ENCODE results near the gene OR2T8.

OR2T8 gene

DNA sequence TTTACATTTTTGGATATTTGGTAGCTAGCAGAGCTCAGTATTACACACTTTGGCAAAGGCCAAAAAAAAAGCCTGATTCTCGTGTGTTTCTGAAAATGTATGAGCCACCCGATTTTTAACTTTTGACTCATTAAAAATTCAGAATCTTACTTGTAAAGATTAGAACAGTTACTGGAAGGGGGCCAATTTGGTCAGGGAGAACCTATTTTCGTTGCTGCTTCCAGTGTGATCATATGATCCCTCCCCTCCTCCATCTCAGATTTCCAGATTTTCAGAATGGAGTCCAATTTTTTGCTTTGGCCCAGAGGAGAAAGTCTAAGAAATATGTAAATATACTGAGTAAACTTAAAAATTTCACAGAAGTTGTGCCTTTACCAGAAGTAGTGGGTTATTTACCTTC lies 41.7 kb downstream of the OR2T8 start:
- DNase-seq, result no peak

DNA sequence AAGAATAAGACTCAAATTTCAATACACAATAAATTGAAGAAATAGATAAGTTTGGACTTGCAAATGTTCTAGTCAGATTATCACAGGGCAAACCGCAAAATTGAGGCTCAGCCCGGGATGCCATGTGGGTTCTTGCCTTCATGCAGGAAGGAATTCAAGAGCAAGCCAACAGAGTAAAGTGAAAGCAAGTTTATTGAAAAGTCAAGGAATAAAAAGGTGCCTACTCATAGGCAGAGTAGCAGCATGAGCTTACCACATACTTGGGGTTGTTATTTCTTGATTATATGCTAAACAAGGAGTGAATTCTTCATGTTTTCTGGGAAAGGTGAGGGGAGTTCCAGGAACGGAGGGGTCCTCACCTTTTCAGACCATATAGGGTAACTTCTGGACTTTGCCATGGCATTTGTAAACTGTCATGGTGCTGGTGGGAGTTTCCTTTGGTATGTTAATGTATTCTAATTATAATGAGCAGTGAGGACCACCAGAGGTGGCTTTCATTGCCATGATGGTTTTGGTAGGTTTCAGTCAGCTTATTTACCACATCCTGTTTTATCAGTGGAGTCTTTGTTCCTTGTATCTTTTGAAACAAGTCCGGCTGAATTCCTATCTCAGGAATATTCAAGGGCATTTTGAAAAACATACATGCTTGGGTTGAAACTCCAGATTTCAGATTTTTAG lies 43.0 kb downstream of the OR2T8 start:
- DNase-seq, result no peak

DNA sequence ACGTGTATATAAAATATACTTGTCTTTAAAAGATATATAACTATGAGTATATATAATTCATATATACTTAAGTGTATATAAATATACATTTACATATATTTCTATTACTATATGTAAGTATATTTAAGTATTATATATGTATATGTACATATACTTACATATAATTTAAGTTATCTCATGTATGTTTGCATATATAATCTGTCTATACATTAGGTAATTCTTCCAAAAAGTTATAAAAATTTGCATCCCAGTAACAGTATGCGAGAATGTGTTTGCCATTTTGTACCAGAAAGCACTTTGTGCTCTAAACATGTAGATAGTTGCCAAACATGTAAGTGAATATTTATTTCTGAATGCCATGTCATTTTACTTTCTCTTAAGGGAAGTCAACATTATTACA lies 44.9 kb downstream of the OR2T8 start, which contains the start of gene OR2AK2:
Gene OR2AK2, plus strand, starts transcription at position 301 of the 400 bp plus-strand sequence. CDS start 144 bp downstream, outside the sequence.
- no peak for DNase-seq

DNA sequence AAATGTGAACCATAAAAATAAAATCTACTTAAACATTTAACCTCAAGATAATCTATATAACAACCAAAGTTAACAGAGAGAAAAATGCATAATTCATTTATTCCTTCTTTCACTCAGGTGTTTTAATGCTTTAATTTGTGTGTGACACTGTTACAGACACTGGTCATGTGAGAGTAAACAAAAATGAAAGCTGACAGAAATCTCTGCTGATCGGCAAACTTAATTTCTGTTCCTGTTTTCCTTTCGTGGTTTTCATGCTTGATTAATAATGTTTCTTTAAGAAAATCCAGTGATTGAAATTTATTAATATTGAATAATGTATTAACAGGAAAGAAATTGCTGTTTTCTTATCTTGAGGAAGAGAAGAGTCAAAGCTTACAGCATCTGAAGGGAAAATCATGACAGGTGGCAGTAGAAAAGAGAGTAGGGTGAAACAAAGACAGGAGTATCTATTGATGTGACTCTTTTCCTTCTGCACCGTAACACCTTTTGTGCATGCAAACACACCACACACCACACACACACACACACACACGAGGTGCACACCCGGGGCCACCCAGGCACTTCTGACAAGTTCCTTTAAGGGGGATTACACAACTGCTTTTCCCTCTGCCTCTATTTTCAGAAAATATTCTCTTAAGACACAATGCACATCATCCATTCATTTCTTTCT lies 46.6 kb downstream of the OR2T8 start:
- no peak for DNase-seq
